GM23338 (cell line): ENCODE results near the gene TRAF3. TPM values are rescaled to one million over a fixed set of nuclear protein-coding genes. Genes with fewer than 3 reads are reported as not detected.

ENCODE experiments used
- ATAC-seq: fragments of 200-7000 bp; cut with Tn5 transposase; 3 replicates; pipeline ENCODE4 v1.9.1; 2020
- DNase-seq: peaks from one replicate; pipeline ENCODE4 v3.0.0-alpha.2; 2015; ENCODE audit warnings: low spot score
- H2AFZ ChIP-seq: fragments of 200-600 bp; sonication (generic); 2 replicates; pipeline ENCODE4 v1.8.0; 2016; ENCODE audit warnings: antibody characterized with exemption, mild to moderate bottlenecking, moderate library complexity
- H3F3A ChIP-seq: fragments of 200-600 bp; sonication (generic); replicated peaks from 2 replicates; pipeline ENCODE4 v1.8.0; 2017; ENCODE audit warnings: antibody characterized with exemption, mixed run types, low read depth
- H3K27ac ChIP-seq: fragments of 200-600 bp; sonication (generic); 2 replicates; pipeline ENCODE4 v1.6.1; 2016; ENCODE audit warnings: low read depth
- H3K27me3 ChIP-seq: fragments of 200-600 bp; sonication (generic); 2 replicates; pipeline ENCODE4 v1.8.0; 2016; ENCODE audit warnings: mild to moderate bottlenecking, mixed run types, moderate library complexity; ENCODE audit not compliant: insufficient read depth
- H3K36me3 ChIP-seq: fragments of 200-600 bp; sonication (generic); 2 replicates; pipeline ENCODE4 v1.8.0; 2016; ENCODE audit warnings: mild to moderate bottlenecking; ENCODE audit not compliant: insufficient read depth
- H3K4me1 ChIP-seq: fragments of 200-600 bp; sonication (generic); 2 replicates; pipeline ENCODE4 v1.8.0; 2016; ENCODE audit warnings: mild to moderate bottlenecking, moderate library complexity; ENCODE audit not compliant: insufficient read depth
- H3K4me2 ChIP-seq: fragments of 200-600 bp; sonication (generic); 2 replicates; pipeline ENCODE4 v1.7.1; 2017; ENCODE audit warnings: mixed run types
- H3K4me3 ChIP-seq: fragments of 200-600 bp; sonication (generic); 2 replicates; pipeline ENCODE4 v1.6.1; 2016; ENCODE audit warnings: mixed run types
- H3K79me2 ChIP-seq: fragments of 200-600 bp; sonication (generic); replicated peaks from 2 replicates; pipeline ENCODE4 v1.8.0; 2017; ENCODE audit warnings: mild to moderate bottlenecking; ENCODE audit not compliant: insufficient read depth
- H3K9me2 ChIP-seq: fragments of 200-600 bp; sonication (generic); 2 replicates; pipeline ENCODE4 v1.8.0; 2017; ENCODE audit not compliant: insufficient read depth
- H4K20me1 ChIP-seq: fragments of 200-600 bp; sonication (generic); replicated peaks from 2 replicates; pipeline ENCODE4 v1.8.0; 2017; ENCODE audit warnings: mild to moderate bottlenecking; ENCODE audit not compliant: insufficient read depth
- H3K27ac Mint-ChIP-seq: 2 replicates; pipeline ENCODE4 v1.8.0; 2020; ENCODE audit warnings: inconsistent platforms, mild to moderate bottlenecking, moderate library complexity, mixed read lengths
- H3K27me3 Mint-ChIP-seq: 3 replicates; pipeline ENCODE4 v1.8.0; 2022; ENCODE audit warnings: low read depth, mild to moderate bottlenecking, moderate library complexity, mixed read lengths, inconsistent platforms; ENCODE audit not compliant: insufficient read depth, poor library complexity
- H3K36me3 Mint-ChIP-seq: 3 replicates; pipeline ENCODE4 v1.8.0; 2021; ENCODE audit warnings: low read depth, mild to moderate bottlenecking, inconsistent platforms, moderate library complexity, mixed read lengths
- H3K4me1 Mint-ChIP-seq: 3 replicates; pipeline ENCODE4 v1.8.0; 2020; ENCODE audit warnings: mild to moderate bottlenecking, inconsistent platforms, mixed read lengths
- H3K4me3 Mint-ChIP-seq: 3 replicates; pipeline ENCODE4 v1.8.0; 2021; ENCODE audit warnings: moderate library complexity, mild to moderate bottlenecking, inconsistent platforms, mixed read lengths
- H3K9me3 Mint-ChIP-seq: 3 replicates; pipeline ENCODE4 v1.8.0; 2020; ENCODE audit warnings: moderate library complexity, mild to moderate bottlenecking, inconsistent platforms, mixed read lengths
- CREB1 ChIP-seq: fragments of 250-450 bp; sonication (Bioruptor Pico); IDR thresholded peaks from 2 replicates; pipeline ENCODE4 v1.5.0; 2020; ENCODE audit warnings: low read depth, mild to moderate bottlenecking, moderate library complexity
- EZH2 ChIP-seq: fragments of 200-600 bp; sonication (generic); IDR thresholded peaks from one replicate; pipeline ENCODE4 v1.8.0; 2017; ENCODE audit warnings: antibody characterized with exemption, mild to moderate bottlenecking, low read depth; ENCODE audit not compliant: unreplicated experiment
- EZH2phosphoT487 ChIP-seq: fragments of 200-600 bp; sonication (generic); IDR thresholded peaks from one replicate; pipeline ENCODE4 v1.8.1; 2018; ENCODE audit warnings: antibody characterized with exemption; ENCODE audit not compliant: unreplicated experiment
- JUNB ChIP-seq: IDR thresholded peaks from one replicate; pipeline ENCODE4 v1.6.1; 2016; ENCODE audit warnings: antibody characterized with exemption; ENCODE audit not compliant: unreplicated experiment
- NANOG ChIP-seq: IDR thresholded peaks from 2 replicates; pipeline ENCODE4 v1.6.1; 2016; ENCODE audit warnings: antibody characterized with exemption, borderline replicate concordance
- POLR2AphosphoS5 ChIP-seq: IDR thresholded peaks from 2 replicates; pipeline ENCODE4 v1.6.1; 2016; ENCODE audit warnings: antibody characterized with exemption, low read depth
- ZNF114 ChIP-seq: fragments of 250-450 bp; sonication (Bioruptor Pico); IDR thresholded peaks from 2 replicates; pipeline ENCODE4 v1.5.0; 2020; ENCODE audit warnings: mild to moderate bottlenecking, moderate library complexity
- ZNF331 ChIP-seq: fragments of 250-450 bp; sonication (Bioruptor Pico); IDR thresholded peaks from 2 replicates; pipeline ENCODE4 v1.5.0; 2020; ENCODE audit warnings: low read depth, mild to moderate bottlenecking, moderate library complexity
- polyA plus RNA-seq: library from polyadenylated mRNA; unstranded; fragments of >200 nt; fragmentation: Nextera tagmentation; extraction: Ambion mirVana; gene quantifications from 2 replicates; pipeline ENCODE4 v1.2.1, GENCODE V29; 2016
- total RNA-seq: library from RNA; depleted of rRNA; stranded (reverse); fragments of >200 nt; shearing (Covaris generic); gene quantifications from 2 replicates; pipeline ENCODE4 v1.2.3, GENCODE V29; 2014
- TF ChIP-seq, protein P1 (sequence below): IDR thresholded peaks from 2 replicates; pipeline ENCODE4 v1.6.1; 2016; ENCODE audit warnings: antibody characterized with exemption
- TF ChIP-seq, protein P2 (sequence below): fragments of 250-450 bp; sonication (Bioruptor Pico); IDR thresholded peaks from 2 replicates; pipeline ENCODE4 v1.5.0; 2020; ENCODE audit warnings: mild to moderate bottlenecking, moderate library complexity

Gene TRAF3
- total and polyA plus RNA-seq, 2 experiments from 2014 or later = 3.7 to 9.3 TPM

DNA sequence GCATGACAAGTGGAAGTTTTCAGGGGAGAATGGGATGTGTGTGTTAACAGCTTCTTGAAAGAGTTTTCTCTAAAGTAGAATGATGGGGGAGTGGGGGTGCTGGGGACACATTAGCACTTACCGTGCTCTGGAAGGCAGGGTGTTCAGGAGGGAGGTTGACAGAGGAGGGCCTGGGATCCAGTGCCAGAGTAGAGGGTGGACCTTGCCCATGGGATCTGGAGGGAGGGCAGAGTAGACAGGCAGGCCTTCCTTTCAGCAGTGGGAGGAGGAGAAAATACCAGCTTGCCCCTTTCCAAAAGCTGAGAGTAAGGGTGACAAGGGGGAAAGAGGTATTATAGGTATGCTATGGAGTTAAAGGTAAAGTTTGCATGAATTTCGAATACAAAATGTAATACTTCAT lies 40.1 kb downstream of the TRAF3 start:
- no peak overlapping the region for H3K4me3 ChIP-seq
- H3K36me3 ChIP-seq = no peaks in the 10 kb centered on the region
- H3K4me3 Mint-ChIP-seq = no peak overlapping the region
- no peak overlapping the region for H3K27ac Mint-ChIP-seq
- H3K4me1 Mint-ChIP-seq = peaks cover 23% of the 10 kb centered on the region
- DNase-seq (no peak), ATAC-seq (no peak)
- H3K9me3 Mint-ChIP-seq = no peaks in the 10 kb centered on the region
- peaks cover 2% of the 10 kb centered on the region for H3K27me3 Mint-ChIP-seq
- no peak overlapping the region for H2AFZ ChIP-seq
- peaks cover 31% of the 10 kb centered on the region for H3K4me1 ChIP-seq
- no peak overlapping the region for H3K27ac ChIP-seq
- no peaks in the 10 kb centered on the region for H4K20me1 ChIP-seq
- no peak overlapping the region for H3K4me2 ChIP-seq
- no peaks in the 10 kb centered on the region; the same call in 2 of the 3 replicates for H3K36me3 Mint-ChIP-seq
- no peaks in the 10 kb centered on the region for H3K27me3 ChIP-seq
- peaks cover 49% of the 10 kb centered on the region for H3K79me2 ChIP-seq
- no peaks in the 10 kb centered on the region for H3K9me2 ChIP-seq
- H3F3A ChIP-seq = no peaks in the 10 kb centered on the region
- no peak for TF ChIP-seq EZH2
- TF ChIP-seq, protein P1, sequence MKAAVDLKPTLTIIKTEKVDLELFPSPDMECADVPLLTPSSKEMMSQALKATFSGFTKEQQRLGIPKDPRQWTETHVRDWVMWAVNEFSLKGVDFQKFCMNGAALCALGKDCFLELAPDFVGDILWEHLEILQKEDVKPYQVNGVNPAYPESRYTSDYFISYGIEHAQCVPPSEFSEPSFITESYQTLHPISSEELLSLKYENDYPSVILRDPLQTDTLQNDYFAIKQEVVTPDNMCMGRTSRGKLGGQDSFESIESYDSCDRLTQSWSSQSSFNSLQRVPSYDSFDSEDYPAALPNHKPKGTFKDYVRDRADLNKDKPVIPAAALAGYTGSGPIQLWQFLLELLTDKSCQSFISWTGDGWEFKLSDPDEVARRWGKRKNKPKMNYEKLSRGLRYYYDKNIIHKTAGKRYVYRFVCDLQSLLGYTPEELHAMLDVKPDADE = no peak

DNA sequence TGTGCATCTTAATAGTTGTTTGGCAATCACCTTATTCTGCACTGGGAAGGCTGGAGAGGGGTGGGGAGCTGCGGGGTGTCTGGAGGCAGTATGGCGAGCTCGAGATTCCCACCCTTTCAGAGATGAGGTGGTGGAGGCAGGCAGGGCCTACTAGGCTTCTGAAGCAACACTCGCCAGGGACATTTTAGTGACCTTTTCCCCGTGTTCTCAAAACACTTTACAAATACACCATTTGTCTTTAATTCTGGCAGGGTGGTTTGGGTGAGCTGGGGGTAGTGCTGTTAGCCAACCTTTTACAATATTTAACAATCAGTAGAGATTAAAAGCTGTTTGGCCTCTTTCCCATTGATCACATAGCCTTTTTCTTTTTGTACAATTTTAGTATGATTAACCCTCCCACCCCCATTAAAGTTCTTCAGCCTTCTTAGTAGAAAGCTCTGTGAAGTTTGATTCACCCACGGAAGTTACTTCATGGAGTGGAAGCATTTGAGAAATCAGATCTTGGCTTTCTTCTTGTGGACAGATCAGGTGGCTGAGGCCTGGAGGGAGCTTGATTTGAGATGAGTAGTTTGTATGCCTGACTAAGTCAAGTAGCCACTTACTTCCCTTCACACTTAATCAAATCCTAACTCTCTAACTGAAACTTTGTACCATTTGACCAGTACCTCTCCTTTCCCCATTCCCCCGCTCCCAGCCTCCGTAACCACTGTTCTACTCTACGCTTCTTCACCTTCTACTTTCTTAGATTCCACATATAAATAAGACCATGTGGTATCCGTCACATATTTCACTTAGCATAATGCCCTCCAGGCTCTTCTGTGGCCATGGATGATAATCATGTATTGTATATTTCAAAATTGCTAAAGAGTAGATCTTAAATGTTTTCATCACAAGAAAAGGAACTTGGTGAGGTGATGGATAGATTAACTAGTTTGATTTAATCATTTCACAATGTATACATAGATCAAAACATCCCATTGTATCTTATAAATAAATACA lies 41.0 kb downstream of the TRAF3 start:
- Histone ChIP-seq H3K27ac (no peak overlapping the region; the same call in 1 of the 2 replicates), H3K36me3 (no peaks in the 10 kb centered on the region), H2AFZ (no peak overlapping the region), H3K4me1 (peaks cover 41% of the 10 kb centered on the region), H3F3A (no peaks in the 10 kb centered on the region), H3K4me2 (no peak overlapping the region), H3K9me2 (no peaks in the 10 kb centered on the region), H3K79me2 (peaks cover 51% of the 10 kb centered on the region), H3K4me3 (no peak overlapping the region), H4K20me1 (no peaks in the 10 kb centered on the region), H3K27me3 (no peaks in the 10 kb centered on the region)
- Mint-ChIP-seq H3K4me1 (peaks cover 27% of the 10 kb centered on the region), H3K4me3 (no peak overlapping the region), H3K9me3 (no peaks in the 10 kb centered on the region), H3K27ac (peak overlapping the region; percentile 29; the same call in 1 of the 2 replicates), H3K27me3 (peaks cover 2% of the 10 kb centered on the region), H3K36me3 (no peaks in the 10 kb centered on the region; the same call in 2 of the 3 replicates)
- ATAC-seq (no peak), DNase-seq (no peak)
- TF ChIP-seq, protein P2, sequence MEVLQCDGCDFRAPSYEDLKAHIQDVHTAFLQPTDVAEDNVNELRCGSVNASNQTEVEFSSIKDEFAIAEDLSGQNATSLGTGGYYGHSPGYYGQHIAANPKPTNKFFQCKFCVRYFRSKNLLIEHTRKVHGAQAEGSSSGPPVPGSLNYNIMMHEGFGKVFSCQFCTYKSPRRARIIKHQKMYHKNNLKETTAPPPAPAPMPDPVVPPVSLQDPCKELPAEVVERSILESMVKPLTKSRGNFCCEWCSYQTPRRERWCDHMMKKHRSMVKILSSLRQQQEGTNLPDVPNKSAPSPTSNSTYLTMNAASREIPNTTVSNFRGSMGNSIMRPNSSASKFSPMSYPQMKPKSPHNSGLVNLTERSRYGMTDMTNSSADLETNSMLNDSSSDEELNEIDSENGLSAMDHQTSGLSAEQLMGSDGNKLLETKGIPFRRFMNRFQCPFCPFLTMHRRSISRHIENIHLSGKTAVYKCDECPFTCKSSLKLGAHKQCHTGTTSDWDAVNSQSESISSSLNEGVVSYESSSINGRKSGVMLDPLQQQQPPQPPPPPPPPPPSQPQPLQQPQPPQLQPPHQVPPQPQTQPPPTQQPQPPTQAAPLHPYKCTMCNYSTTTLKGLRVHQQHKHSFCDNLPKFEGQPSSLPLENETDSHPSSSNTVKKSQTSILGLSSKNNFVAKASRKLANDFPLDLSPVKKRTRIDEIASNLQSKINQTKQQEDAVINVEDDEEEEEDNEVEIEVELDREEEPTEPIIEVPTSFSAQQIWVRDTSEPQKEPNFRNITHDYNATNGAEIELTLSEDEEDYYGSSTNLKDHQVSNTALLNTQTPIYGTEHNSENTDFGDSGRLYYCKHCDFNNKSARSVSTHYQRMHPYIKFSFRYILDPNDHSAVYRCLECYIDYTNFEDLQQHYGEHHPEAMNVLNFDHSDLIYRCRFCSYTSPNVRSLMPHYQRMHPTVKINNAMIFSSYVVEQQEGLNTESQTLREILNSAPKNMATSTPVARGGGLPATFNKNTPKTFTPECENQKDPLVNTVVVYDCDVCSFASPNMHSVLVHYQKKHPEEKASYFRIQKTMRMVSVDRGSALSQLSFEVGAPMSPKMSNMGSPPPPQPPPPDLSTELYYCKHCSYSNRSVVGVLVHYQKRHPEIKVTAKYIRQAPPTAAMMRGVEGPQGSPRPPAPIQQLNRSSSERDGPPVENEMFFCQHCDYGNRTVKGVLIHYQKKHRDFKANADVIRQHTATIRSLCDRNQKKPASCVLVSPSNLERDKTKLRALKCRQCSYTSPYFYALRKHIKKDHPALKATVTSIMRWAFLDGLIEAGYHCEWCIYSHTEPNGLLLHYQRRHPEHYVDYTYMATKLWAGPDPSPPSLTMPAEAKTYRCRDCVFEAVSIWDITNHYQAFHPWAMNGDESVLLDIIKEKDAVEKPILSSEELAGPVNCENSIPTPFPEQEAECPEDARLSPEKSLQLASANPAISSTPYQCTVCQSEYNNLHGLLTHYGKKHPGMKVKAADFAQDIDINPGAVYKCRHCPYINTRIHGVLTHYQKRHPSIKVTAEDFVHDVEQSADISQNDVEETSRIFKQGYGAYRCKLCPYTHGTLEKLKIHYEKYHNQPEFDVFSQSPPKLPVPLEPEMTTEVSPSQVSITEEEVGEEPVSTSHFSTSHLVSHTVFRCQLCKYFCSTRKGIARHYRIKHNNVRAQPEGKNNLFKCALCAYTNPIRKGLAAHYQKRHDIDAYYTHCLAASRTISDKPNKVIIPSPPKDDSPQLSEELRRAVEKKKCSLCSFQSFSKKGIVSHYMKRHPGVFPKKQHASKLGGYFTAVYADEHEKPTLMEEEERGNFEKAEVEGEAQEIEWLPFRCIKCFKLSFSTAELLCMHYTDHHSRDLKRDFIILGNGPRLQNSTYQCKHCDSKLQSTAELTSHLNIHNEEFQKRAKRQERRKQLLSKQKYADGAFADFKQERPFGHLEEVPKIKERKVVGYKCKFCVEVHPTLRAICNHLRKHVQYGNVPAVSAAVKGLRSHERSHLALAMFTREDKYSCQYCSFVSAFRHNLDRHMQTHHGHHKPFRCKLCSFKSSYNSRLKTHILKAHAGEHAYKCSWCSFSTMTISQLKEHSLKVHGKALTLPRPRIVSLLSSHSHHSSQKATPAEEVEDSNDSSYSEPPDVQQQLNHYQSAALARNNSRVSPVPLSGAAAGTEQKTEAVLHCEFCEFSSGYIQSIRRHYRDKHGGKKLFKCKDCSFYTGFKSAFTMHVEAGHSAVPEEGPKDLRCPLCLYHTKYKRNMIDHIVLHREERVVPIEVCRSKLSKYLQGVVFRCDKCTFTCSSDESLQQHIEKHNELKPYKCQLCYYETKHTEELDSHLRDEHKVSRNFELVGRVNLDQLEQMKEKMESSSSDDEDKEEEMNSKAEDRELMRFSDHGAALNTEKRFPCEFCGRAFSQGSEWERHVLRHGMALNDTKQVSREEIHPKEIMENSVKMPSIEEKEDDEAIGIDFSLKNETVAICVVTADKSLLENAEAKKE (CRISPR knock-in tag) = no peak
- TF ChIP-seq ZNF114 (CRISPR knock-in tag) (no peak), ZNF331 (CRISPR knock-in tag) (no peak), POLR2AphosphoS5 (no peak), EZH2phosphoT487 (no peak), EZH2 (no peak), NANOG (no peak), JUNB (no peak), CREB1 (no peak)
- TF ChIP-seq, protein P1 = no peak
